ENCODE data around the gene EMILIN3. TPM values are rescaled to one million over a fixed set of nuclear protein-coding genes. Genes with fewer than 3 reads are reported as not detected.

The EMILIN3 gene
- total and polyA plus RNA-seq, 7 donors: 0.12 to 1.5 (median 0.47) TPM; not detected in 1

DNA sequence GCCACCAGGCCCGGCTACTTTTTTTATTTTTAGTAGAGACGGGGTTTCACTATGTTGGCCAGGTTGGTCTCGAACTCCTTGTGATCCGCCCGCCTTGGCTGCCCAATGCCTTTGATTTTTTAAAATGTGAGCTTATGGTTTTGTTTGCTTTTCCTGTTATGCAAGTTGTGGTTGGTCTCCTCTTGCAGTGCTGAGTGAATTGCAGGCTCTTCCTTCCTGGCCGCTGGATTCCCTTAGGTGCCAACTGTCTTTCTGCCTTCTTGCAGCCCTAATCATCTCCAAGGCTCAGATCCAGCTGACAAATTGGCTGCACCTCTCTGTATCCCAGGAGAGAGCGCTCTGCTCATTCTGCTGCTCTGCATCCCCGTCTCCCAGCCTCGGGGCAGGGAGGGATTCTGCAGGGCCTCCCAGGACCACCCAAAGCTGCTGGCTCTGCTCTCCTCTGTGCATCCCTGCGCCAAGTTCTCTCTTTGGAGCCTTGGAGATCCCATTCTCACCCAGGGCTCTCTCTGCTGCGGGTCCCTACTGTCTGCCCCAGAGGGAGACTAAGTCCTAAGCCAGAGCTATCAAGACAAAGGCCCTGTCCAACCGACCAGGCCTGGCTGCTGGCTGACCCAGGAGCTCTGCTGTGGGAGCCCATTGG lies 14.1 kb upstream of the EMILIN3 start:
- Histone ChIP-seq H3K27me3 (ENCODE audit: insufficient read depth in 3 of 3, low read length in 2 of 3) (no peaks in the 10 kb centered on the region), H3K4me3 (no peak overlapping the region), H3K4me1 (no peaks in the 10 kb centered on the region), H3K36me3 (ENCODE audit: insufficient read depth in 1 of 2, low read depth in 1 of 2) (no peaks in the 10 kb centered on the region), H3K9me3 (no peaks in the 10 kb centered on the region), H3K27ac (no peak overlapping the region)
- 65 to 79% (median 68%) methylated on average over 12 of the region's 12 CpGs for WGBS, 3 donors
- ATAC-seq: no peak
- TF ChIP-seq, protein P1, sequence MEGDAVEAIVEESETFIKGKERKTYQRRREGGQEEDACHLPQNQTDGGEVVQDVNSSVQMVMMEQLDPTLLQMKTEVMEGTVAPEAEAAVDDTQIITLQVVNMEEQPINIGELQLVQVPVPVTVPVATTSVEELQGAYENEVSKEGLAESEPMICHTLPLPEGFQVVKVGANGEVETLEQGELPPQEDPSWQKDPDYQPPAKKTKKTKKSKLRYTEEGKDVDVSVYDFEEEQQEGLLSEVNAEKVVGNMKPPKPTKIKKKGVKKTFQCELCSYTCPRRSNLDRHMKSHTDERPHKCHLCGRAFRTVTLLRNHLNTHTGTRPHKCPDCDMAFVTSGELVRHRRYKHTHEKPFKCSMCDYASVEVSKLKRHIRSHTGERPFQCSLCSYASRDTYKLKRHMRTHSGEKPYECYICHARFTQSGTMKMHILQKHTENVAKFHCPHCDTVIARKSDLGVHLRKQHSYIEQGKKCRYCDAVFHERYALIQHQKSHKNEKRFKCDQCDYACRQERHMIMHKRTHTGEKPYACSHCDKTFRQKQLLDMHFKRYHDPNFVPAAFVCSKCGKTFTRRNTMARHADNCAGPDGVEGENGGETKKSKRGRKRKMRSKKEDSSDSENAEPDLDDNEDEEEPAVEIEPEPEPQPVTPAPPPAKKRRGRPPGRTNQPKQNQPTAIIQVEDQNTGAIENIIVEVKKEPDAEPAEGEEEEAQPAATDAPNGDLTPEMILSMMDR (IDR thresholded peaks at IDR 0.05): no peak
- no peak for DNase-seq
- intact Hi-C loops (cut with DNase I): no loop called here

DNA sequence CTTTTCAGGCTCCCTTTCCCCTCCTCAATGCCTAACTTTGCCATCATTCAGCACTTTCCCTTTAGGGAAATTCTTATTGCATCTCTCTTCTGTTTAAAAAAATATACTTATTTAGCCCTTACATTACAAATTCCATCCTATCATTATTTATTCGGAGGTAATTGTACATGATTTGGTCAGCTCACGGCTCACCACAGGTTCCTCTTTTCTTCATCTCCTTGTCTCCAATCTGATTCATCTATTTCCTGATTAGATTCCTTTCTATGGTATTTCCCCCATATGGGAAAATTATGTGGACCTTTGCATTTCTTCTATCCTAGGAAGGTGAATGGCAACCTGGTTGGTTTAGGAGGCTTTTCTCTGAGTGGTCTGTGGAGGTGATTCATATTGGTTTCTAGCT lies 12.9 kb upstream of the EMILIN3 start:
- Histone ChIP-seq H3K4me1 (no peaks in the 10 kb centered on the region), H3K9me3 (no peaks in the 10 kb centered on the region), H3K27ac (no peak overlapping the region), H3K27me3 (ENCODE audit: insufficient read depth in 3 of 3, low read length in 2 of 3) (no peaks in the 10 kb centered on the region), H3K4me3 (no peak overlapping the region), H3K36me3 (ENCODE audit: insufficient read depth in 1 of 2, low read depth in 1 of 2) (no peaks in the 10 kb centered on the region)
- ATAC-seq (no peak), DNase-seq (no peak)
- intact Hi-C loops (cut with DNase I): no loop called here
- TF ChIP-seq, protein P1 (IDR thresholded peaks at IDR 0.05): no peak
- 93 to 95% (median 93%) methylated on average over 2 of the region's 2 CpGs for WGBS, 3 donors

DNA sequence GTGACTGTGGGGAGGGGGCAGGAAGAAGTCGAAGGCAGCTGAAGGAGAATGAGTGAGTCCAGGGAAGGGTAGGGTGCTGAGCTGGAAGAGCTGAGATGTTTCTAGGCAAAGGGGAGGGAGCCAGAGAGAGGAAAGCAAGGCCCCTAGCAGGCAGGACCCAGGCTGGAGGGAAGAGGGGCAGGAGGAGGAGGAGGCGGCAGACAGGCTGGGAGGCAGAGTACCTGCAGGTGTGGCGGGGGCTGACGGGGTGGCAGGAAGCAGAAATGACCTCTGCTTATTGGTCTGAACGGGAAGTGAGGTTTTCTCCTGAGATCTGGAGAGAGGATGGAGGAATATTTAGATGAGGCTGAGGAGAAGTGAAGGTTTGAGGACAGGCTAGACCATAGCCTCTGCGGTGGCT lies 10.7 kb upstream of the EMILIN3 start:
- intact Hi-C loops (cut with DNase I): no loop called here
- H3K9me3 ChIP-seq: no peaks in the 10 kb centered on the region
- no peaks in the 10 kb centered on the region for H3K36me3 ChIP-seq (ENCODE audit: insufficient read depth in 1 of 2, low read depth in 1 of 2)
- no peaks in the 10 kb centered on the region for H3K27me3 ChIP-seq (ENCODE audit: insufficient read depth in 3 of 3, low read length in 2 of 3)
- no peaks in the 10 kb centered on the region for H3K4me1 ChIP-seq
- no peak overlapping the region for H3K27ac ChIP-seq
- TF ChIP-seq, protein P1 (IDR thresholded peaks at IDR 0.05): no peak
- WGBS, 3 donors: 73 to 75% (median 75%) methylated on average over 6 of the region's 6 CpGs
- DNase-seq (no peak), ATAC-seq (no peak)
- no peak overlapping the region for H3K4me3 ChIP-seq

DNA sequence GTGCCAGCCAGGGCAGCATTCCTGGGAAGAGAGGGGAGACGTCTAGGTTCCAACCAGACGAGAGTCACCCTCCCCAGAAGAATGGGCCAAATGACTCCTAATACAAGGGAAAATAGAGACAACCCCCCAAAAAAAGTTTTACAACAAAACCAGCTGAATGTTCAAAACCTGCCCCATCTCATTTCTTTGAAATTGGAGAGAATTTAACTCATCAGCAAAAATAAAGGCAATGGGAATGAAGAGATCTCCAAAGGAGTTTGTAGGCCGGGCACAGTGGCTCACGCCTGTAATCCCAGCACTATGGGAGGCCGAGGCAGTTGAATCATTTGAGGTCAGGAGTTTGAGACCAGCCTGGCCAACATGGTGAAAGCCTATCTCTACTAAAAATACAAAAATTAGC lies 9.7 kb upstream of the EMILIN3 start:
- 94% methylated on average over 5 of the region's 5 CpGs for WGBS, 3 donors
- ATAC-seq: no peak
- TF ChIP-seq, protein P1 (IDR thresholded peaks at IDR 0.05): no peak
- H3K36me3 ChIP-seq (ENCODE audit: insufficient read depth in 1 of 2, low read depth in 1 of 2): no peaks in the 10 kb centered on the region
- intact Hi-C loops (cut with DNase I): no loop called here
- no peak overlapping the region for H3K27ac ChIP-seq
- H3K4me3 ChIP-seq: no peak overlapping the region
- H3K27me3 ChIP-seq (ENCODE audit: insufficient read depth in 3 of 3, low read length in 2 of 3): no peaks in the 10 kb centered on the region
- H3K4me1 ChIP-seq: no peaks in the 10 kb centered on the region
- DNase-seq: no peak
- H3K9me3 ChIP-seq: no peaks in the 10 kb centered on the region

DNA sequence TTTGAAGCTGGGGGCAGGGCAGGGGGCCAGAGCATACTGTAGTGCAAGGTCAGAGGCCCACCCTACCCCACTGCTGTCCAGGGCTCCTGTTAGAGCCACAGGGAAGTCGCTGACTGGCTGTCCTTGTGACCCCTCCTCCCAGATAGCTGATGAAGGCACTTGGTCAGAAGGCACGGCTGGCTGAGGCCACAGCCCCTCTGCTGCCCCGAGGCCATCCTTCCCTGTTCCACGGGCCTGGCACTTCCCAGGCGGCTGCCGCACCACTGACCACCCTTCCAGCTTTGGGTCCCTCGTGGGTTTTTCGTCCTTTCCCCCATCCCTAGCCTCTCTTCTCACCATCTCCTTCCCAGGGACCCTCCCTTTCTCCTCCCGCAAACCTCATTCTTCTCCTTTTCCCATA lies 9.2 kb upstream of the EMILIN3 start:
- no peak overlapping the region for H3K27ac ChIP-seq
- H3K36me3 ChIP-seq (ENCODE audit: insufficient read depth in 1 of 2, low read depth in 1 of 2): no peaks in the 10 kb centered on the region
- H3K27me3 ChIP-seq (ENCODE audit: insufficient read depth in 3 of 3, low read length in 2 of 3): no peaks in the 10 kb centered on the region
- ATAC-seq (no peak), DNase-seq (no peak)
- WGBS, 3 donors: 90 to 94% (median 92%) methylated on average over 9 of the region's 9 CpGs
- intact Hi-C loops (cut with DNase I): no loop called here
- H3K9me3 ChIP-seq: no peaks in the 10 kb centered on the region
- H3K4me1 ChIP-seq: no peaks in the 10 kb centered on the region
- TF ChIP-seq, protein P1 (IDR thresholded peaks at IDR 0.05): no peak
- no peak overlapping the region for H3K4me3 ChIP-seq

Measured in psoas muscle (tissue), 8 donors.